ENCODE measurements around the gene GRID1.

DNA sequence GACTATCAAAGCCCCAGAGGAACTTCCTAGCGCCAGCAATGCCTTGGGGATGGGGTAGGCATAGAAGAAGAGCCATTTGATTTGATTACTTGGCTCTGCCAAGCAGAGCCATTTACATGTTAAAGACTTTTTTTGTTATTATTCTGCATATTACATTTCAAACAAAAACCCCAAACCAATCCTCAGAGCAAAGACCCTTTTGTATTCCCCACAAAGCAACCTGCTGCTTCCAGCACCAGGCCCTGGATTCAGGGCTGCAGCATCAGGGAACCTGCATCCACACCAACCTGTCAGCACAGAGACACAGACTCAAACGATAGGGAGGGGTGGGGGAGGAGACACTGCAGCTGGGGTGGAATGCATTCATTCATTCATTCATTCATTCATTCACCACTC is 73.2 kb downstream of the GRID1 start:
- TF ChIP-seq GATA3 (IDR thresholded peaks at IDR 0.05; ENCODE audit: low read depth, low read length) (no peak), GATA2 (IDR thresholded peaks at IDR 0.05; ENCODE audit: low read depth, low read length) (no peak)

Data from SH-SY5Y (cell line).